H1 (cell line): ENCODE measurements around the gene SENP3. TPM values are rescaled to one million over a fixed set of nuclear protein-coding genes. Genes with fewer than 3 reads are reported as not detected.

ENCODE experiments used
- CEBPB ChIP-seq: IDR thresholded peaks from 2 replicates; pipeline ENCODE4 v1.6.1; 2012; ENCODE audit warnings: low read depth, low read length
- CHD2 ChIP-seq: IDR thresholded peaks from 2 replicates; pipeline ENCODE4 v1.6.1; 2012; ENCODE audit warnings: low read length, improper control_type of control experiment
- CHD7 ChIP-seq: fragments of 300-600 bp; sonication (generic); IDR thresholded peaks from 2 replicates; pipeline ENCODE4 v1.7.1; 2012; ENCODE audit warnings: low read length, moderate library complexity, mild to moderate bottlenecking, inconsistent platforms; ENCODE audit not compliant: insufficient replicate concordance
- E2F6 ChIP-seq: IDR thresholded peaks from 2 replicates; pipeline ENCODE4 v1.6.1; 2012; ENCODE audit warnings: inconsistent platforms
- EGR1 ChIP-seq: IDR thresholded peaks from 2 replicates; pipeline ENCODE4 v1.6.1; 2011; ENCODE audit warnings: low read depth, low read length, borderline replicate concordance
- EP300 ChIP-seq, 2 experiments: IDR thresholded peaks; 1 replicate in 1 of 2; 2 replicates in 1 of 2; pipeline ENCODE4 v1.6.1; 2011 to 2012; ENCODE audit warnings: low read depth in 2 of 2, low read length in 2 of 2, mild to moderate bottlenecking in 2 of 2, borderline replicate concordance in 1 of 2, inconsistent platforms in 1 of 2, moderate library complexity in 1 of 2
- RFX5 ChIP-seq: IDR thresholded peaks from 2 replicates; pipeline ENCODE4 v1.6.1; 2011; ENCODE audit warnings: low read depth, low read length, improper control_type of control experiment, borderline replicate concordance
- SIRT6 ChIP-seq: IDR thresholded peaks from one replicate; pipeline ENCODE4 v1.7.1; 2012; ENCODE audit warnings: low read length, inconsistent platforms
- TAF7 ChIP-seq: optimal IDR thresholded peaks from 2 replicates; pipeline ENCODE3; 2011; ENCODE audit warnings: low read depth, mild to moderate bottlenecking, inconsistent platforms, low read length, moderate library complexity, borderline replicate concordance
- polyA plus RNA-seq, 7 experiments: library from polyadenylated mRNA; depleted of rRNA in 3 of 7; stranded (reverse) in 5 of 7; unstranded in 2 of 7; fragments of >200 nt in 5 of 7; fragments of 200-250 nt in 2 of 7; gene quantifications; 1 replicate in 5 of 7; 2 replicates in 1 of 7; 4 replicates in 1 of 7; pipeline versions ENCODE4 v1.2.1 to v1.2.3, GENCODE V29; 2011 to 2013; ENCODE audit warnings: missing spikeins in 2 of 7, mixed read lengths in 2 of 7
- total RNA-seq: library from RNA; stranded (reverse); fragmentation: NEBNext Ultra II Directional; extraction: Animal tissue kit (Norgen Biotek cat#: 25700); gene quantifications from 2 replicates; pipeline ENCODE4 v1.2.1, GENCODE V29; 2021

SENP3 gene
- total and polyA plus RNA-seq, 2 of the 8 experiments (the other 6 are each of a cell fraction or from before 2014, with no cell fraction given): 86.2 to 129 TPM

- no peak for TF ChIP-seq E2F6
- no peak for TF ChIP-seq CHD7
- TF ChIP-seq CEBPB: peak; percentile 50; the same call in 1 of the 2 replicates
- no peak for TF ChIP-seq CHD2
- TF ChIP-seq TAF7: peak; percentile 26
- peak; percentile 56; the same call in 1 of the 2 replicates for TF ChIP-seq EGR1
- TF ChIP-seq SIRT6: no peak
- no peak for TF ChIP-seq EP300 (IDR thresholded peaks at IDR 0.05; ENCODE audit: borderline replicate concordance in 1 of 2, low read depth in 2 of 2, low read length in 2 of 2)
- TF ChIP-seq RFX5: no peak
These were observed 52.9 kb downstream of the SENP3 start, which contains the start of gene FXR2 (continued) for GRCh38 chr17:7614425-7615264.
